ENCODE data around the gene ESRP2.

The ESRP2 gene

GRCh38 chr16:68253721-68254120, 17.8 kb upstream of the ESRP2 start:
- TF ChIP-seq EZH2 (optimal IDR thresholded peaks at IDR 0.05; ENCODE audit: low read depth, low read length) (no peak), EZH2phosphoT487 (IDR thresholded peaks at IDR 0.05; ENCODE audit: low read length) (no peak), CTCF (IDR thresholded peaks at IDR 0.05; ENCODE audit: low read length) (no peak)
- Histone ChIP-seq H3K27ac (ENCODE audit: low read length) (peak overlapping the region; percentile 100; the same call in 1 of the 2 replicates), H3K36me3 (replicated peaks; ENCODE audit: insufficient read depth, low read length) (peaks cover 6% of the 10 kb centered on the region), H3K27me3 (replicated peaks; ENCODE audit: insufficient read depth, low read length) (no peaks in the 10 kb centered on the region), H3K9ac (ENCODE audit: low read length) (no peak overlapping the region), H4K20me1 (ENCODE audit: insufficient read depth, low read length) (no peaks in the 10 kb centered on the region), H3K4me3 (ENCODE audit: low read length) (no peak overlapping the region), H3K4me2 (ENCODE audit: low read depth, low read length) (no peak overlapping the region; the same call in 1 of the 2 replicates), H3K9me2 (replicated peaks; ENCODE audit: insufficient read depth, low read length) (no peaks in the 10 kb centered on the region), H2AFZ (ENCODE audit: low read length) (no peak overlapping the region), H3F3A (ENCODE audit: insufficient read depth, low read length) (peaks cover 74% of the 10 kb centered on the region), H3K79me2 (ENCODE audit: low read length) (peaks cover 56% of the 10 kb centered on the region), H3K9me3 (replicated peaks; ENCODE audit: insufficient read depth, low read length) (no peaks in the 10 kb centered on the region), H3K4me1 (ENCODE audit: low read length) (peaks cover 89% of the 10 kb centered on the region)
- DNase-seq, result no peak

GRCh38 chr16:68252383-68252782, 16.5 kb upstream of the ESRP2 start:
- DNase-seq, result peak; percentile 86
- Histone ChIP-seq H4K20me1 (ENCODE audit: insufficient read depth, low read length) (no peaks in the 10 kb centered on the region), H3K9me3 (replicated peaks; ENCODE audit: insufficient read depth, low read length) (no peaks in the 10 kb centered on the region), H3K27me3 (replicated peaks; ENCODE audit: insufficient read depth, low read length) (no peaks in the 10 kb centered on the region), H3K4me2 (ENCODE audit: low read depth, low read length) (peak overlapping the region; percentile 97), H3K9ac (ENCODE audit: low read length) (peak overlapping the region; percentile 92), H2AFZ (ENCODE audit: low read length) (no peak overlapping the region), H3K27ac (ENCODE audit: low read length) (peak overlapping the region; percentile 100), H3K36me3 (replicated peaks; ENCODE audit: insufficient read depth, low read length) (peaks cover 6% of the 10 kb centered on the region), H3F3A (ENCODE audit: insufficient read depth, low read length) (peaks cover 60% of the 10 kb centered on the region), H3K4me1 (ENCODE audit: low read length) (peaks cover 87% of the 10 kb centered on the region), H3K9me2 (replicated peaks; ENCODE audit: insufficient read depth, low read length) (no peaks in the 10 kb centered on the region), H3K79me2 (ENCODE audit: low read length) (peaks cover 61% of the 10 kb centered on the region), H3K4me3 (ENCODE audit: low read length) (peak overlapping the region; percentile 48)
- no peak for TF ChIP-seq EZH2 (optimal IDR thresholded peaks at IDR 0.05; ENCODE audit: low read depth, low read length)
- TF ChIP-seq CTCF (IDR thresholded peaks at IDR 0.05; ENCODE audit: low read length), result no peak
- no peak for TF ChIP-seq EZH2phosphoT487 (IDR thresholded peaks at IDR 0.05; ENCODE audit: low read length)

- Histone ChIP-seq H3K4me1 (ENCODE audit: low read length) (peaks cover 89% of the 10 kb centered on the region), H3K27me3 (replicated peaks; ENCODE audit: insufficient read depth, low read length) (no peaks in the 10 kb centered on the region), H3F3A (ENCODE audit: insufficient read depth, low read length) (peaks cover 55% of the 10 kb centered on the region), H3K27ac (ENCODE audit: low read length) (peak overlapping the region; percentile 100), H3K4me2 (ENCODE audit: low read depth, low read length) (peak overlapping the region; percentile 97), H3K36me3 (replicated peaks; ENCODE audit: insufficient read depth, low read length) (peaks cover 6% of the 10 kb centered on the region), H4K20me1 (ENCODE audit: insufficient read depth, low read length) (no peaks in the 10 kb centered on the region), H3K9me3 (replicated peaks; ENCODE audit: insufficient read depth, low read length) (no peaks in the 10 kb centered on the region), H3K9ac (ENCODE audit: low read length) (peak overlapping the region; percentile 92), H3K4me3 (ENCODE audit: low read length) (peak overlapping the region; percentile 48), H3K79me2 (ENCODE audit: low read length) (peaks cover 66% of the 10 kb centered on the region), H2AFZ (ENCODE audit: low read length) (no peak overlapping the region), H3K9me2 (replicated peaks; ENCODE audit: insufficient read depth, low read length) (no peaks in the 10 kb centered on the region)
- TF ChIP-seq EZH2phosphoT487 (IDR thresholded peaks at IDR 0.05; ENCODE audit: low read length) (no peak), CTCF (IDR thresholded peaks at IDR 0.05; ENCODE audit: low read length) (peak; percentile 8; the same call in 1 of the 2 replicates), EZH2 (optimal IDR thresholded peaks at IDR 0.05; ENCODE audit: low read depth, low read length) (no peak)
- DNase-seq, result peak; percentile 93
These were observed 15.9 kb upstream of the ESRP2 start for GRCh38 chr16:68251832-68252231.

Data from MM.1S (cell line).